Measurements from ENCODE around the gene VSTM2B.

Gene VSTM2B

GRCh38 chr19:29562299-29563297 is 36.8 kb downstream of the VSTM2B start:
- Histone ChIP-seq H2AFZ (no peak overlapping the region), H3K4me3 (ENCODE audit: low read depth, low read length) (no peak overlapping the region), H3K4me2 (ENCODE audit: low read length) (no peak overlapping the region), H3K27ac (no peak overlapping the region), H3K4me1 (no peaks in the 10 kb centered on the region), H3K27me3 (ENCODE audit: control insufficient read depth, insufficient read depth, low read length) (no peaks in the 10 kb centered on the region), H3K9ac (no peak overlapping the region), H3K36me3 (ENCODE audit: control insufficient read depth, insufficient read depth, low read length) (no peaks in the 10 kb centered on the region), H3K9me3 (ENCODE audit: control insufficient read depth, low read length) (no peaks in the 10 kb centered on the region), H3K79me2 (no peaks in the 10 kb centered on the region)
- TF ChIP-seq, protein P1, sequence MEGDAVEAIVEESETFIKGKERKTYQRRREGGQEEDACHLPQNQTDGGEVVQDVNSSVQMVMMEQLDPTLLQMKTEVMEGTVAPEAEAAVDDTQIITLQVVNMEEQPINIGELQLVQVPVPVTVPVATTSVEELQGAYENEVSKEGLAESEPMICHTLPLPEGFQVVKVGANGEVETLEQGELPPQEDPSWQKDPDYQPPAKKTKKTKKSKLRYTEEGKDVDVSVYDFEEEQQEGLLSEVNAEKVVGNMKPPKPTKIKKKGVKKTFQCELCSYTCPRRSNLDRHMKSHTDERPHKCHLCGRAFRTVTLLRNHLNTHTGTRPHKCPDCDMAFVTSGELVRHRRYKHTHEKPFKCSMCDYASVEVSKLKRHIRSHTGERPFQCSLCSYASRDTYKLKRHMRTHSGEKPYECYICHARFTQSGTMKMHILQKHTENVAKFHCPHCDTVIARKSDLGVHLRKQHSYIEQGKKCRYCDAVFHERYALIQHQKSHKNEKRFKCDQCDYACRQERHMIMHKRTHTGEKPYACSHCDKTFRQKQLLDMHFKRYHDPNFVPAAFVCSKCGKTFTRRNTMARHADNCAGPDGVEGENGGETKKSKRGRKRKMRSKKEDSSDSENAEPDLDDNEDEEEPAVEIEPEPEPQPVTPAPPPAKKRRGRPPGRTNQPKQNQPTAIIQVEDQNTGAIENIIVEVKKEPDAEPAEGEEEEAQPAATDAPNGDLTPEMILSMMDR (IDR thresholded peaks at IDR 0.05), result no peak

DNA sequence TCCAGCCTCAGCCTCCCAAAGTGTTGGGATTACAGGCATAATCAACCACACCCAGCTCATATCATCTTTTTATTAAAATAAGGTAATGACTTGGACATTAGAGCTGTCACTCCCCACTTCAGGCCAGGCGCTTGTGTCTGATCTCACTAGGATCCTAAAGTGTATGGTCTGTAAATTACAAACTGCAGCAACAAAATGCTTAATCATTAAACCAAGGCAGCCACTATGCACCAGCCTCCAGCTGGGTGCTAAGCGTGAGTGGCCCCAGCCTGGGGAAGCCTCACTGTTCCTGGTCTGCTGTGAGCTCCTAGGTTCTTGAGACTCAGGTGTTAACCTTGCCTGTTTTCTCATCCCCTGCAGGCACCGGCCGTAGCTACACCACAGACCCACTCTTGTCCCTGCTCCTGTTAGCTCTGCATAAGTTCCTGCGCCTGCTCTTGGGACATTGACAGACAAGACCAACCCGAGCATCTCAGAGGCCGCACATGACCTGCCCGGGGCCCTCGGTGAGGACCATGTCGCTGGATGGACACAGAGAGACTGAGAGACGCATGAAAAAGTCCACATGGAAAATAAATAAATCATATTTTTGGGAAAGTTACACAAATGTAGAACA is 37.8 kb downstream of the VSTM2B start:
- TF ChIP-seq, protein P1 (IDR thresholded peaks at IDR 0.05), result no peak
- Histone ChIP-seq H3K9ac (no peak overlapping the region), H3K4me1 (no peaks in the 10 kb centered on the region), H3K27ac (no peak overlapping the region), H3K36me3 (ENCODE audit: control insufficient read depth, insufficient read depth, low read length) (no peaks in the 10 kb centered on the region), H3K4me2 (ENCODE audit: low read length) (no peak overlapping the region), H3K9me3 (ENCODE audit: control insufficient read depth, low read length) (no peaks in the 10 kb centered on the region), H3K4me3 (ENCODE audit: low read depth, low read length) (no peak overlapping the region), H3K79me2 (no peaks in the 10 kb centered on the region), H2AFZ (no peak overlapping the region), H3K27me3 (ENCODE audit: control insufficient read depth, insufficient read depth, low read length) (no peaks in the 10 kb centered on the region)

GRCh38 chr19:29564574-29565005 is 38.8 kb downstream of the VSTM2B start:
- H3K27ac ChIP-seq, result no peak overlapping the region
- H3K79me2 ChIP-seq, result no peaks in the 10 kb centered on the region
- H3K9ac ChIP-seq, result no peak overlapping the region
- H3K4me2 ChIP-seq (ENCODE audit: low read length), result no peak overlapping the region
- no peaks in the 10 kb centered on the region for H3K27me3 ChIP-seq (ENCODE audit: control insufficient read depth, insufficient read depth, low read length)
- H3K4me1 ChIP-seq, result no peaks in the 10 kb centered on the region
- H3K36me3 ChIP-seq (ENCODE audit: control insufficient read depth, insufficient read depth, low read length), result no peaks in the 10 kb centered on the region
- H2AFZ ChIP-seq, result no peak overlapping the region
- no peaks in the 10 kb centered on the region for H3K9me3 ChIP-seq (ENCODE audit: control insufficient read depth, low read length)
- TF ChIP-seq, protein P1 (IDR thresholded peaks at IDR 0.05), result no peak
- H3K4me3 ChIP-seq (ENCODE audit: low read depth, low read length), result no peak overlapping the region

DNA sequence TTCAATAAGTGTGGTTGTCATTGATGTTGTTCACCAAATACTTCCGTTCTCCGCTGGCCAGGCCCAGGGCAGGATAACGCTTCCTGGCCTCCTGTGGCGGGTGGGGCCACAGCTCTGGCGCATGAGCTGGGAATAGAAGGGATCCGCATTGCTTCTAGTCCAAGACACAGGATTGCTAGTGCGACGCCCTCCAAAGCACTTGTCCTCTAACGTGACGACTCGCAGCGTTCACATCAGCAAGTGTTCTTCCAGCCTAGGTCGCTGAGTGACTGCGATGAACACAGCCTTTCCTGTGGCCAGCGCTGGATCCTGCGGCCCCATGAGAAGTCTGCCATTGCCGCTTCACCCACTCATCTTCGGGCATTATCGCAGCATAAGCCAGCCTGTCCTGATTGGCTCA is 39.4 kb downstream of the VSTM2B start:
- Histone ChIP-seq H3K4me1 (no peaks in the 10 kb centered on the region), H3K27me3 (ENCODE audit: control insufficient read depth, insufficient read depth, low read length) (no peaks in the 10 kb centered on the region), H3K9ac (no peak overlapping the region), H3K4me3 (ENCODE audit: low read depth, low read length) (no peak overlapping the region), H3K4me2 (ENCODE audit: low read length) (no peak overlapping the region), H3K9me3 (ENCODE audit: control insufficient read depth, low read length) (no peaks in the 10 kb centered on the region), H3K36me3 (ENCODE audit: control insufficient read depth, insufficient read depth, low read length) (no peaks in the 10 kb centered on the region), H2AFZ (no peak overlapping the region), H3K27ac (no peak overlapping the region), H3K79me2 (no peaks in the 10 kb centered on the region)
- TF ChIP-seq, protein P1 (IDR thresholded peaks at IDR 0.05), result no peak
